ENCODE data around the gene DAGLB. TPM values are rescaled to one million over a fixed set of nuclear protein-coding genes. Genes with fewer than 3 reads are reported as not detected.
"Not testable (repeated sequence)": the region's sequence is repeated elsewhere in the genome, so short reads cannot be mapped to it uniquely, and the experiment has no call there.

Gene DAGLB
- total RNA-seq, 3 donors from 2014 or later = 15.4 to 18.0 (median 17.6) TPM

GRCh38 chr7:6451224-6451705 lies 3.5 kb upstream of the DAGLB start:
- intact Hi-C loops (cut with DNase I; ENCODE audit: low total_unique reads) = no loop called here
- no peak for DNase-seq (ENCODE audit: low spot score in 2 of 2)

GRCh38 chr7:6450591-6450990 lies 2.8 kb upstream of the DAGLB start:
- H3K27me3 ChIP-seq; H3K36me3 ChIP-seq; DNase-seq (ENCODE audit: low spot score in 2 of 2); H3K27ac ChIP-seq; H3K9me3 ChIP-seq; intact Hi-C loops (cut with DNase I; ENCODE audit: low total_unique reads); H3K4me3 ChIP-seq; H3K4me1 ChIP-seq: not testable (repeated sequence)

More at GRCh38 chr7:6451224-6451705, 3.5 kb upstream of the DAGLB start:
- Histone ChIP-seq H3K4me3 (no peak overlapping the region), H3K27ac (no peak overlapping the region), H3K27me3 (no peaks in the 10 kb centered on the region), H3K4me1 (peaks cover 0 to 6% of the 10 kb centered on the region in 2 donors), H3K9me3 (no peaks in the 10 kb centered on the region), H3K36me3 (no peaks in the 10 kb centered on the region)
- TF ChIP-seq CTCF (IDR thresholded peaks at IDR 0.05) (no peak), POLR2AphosphoS5 (IDR thresholded peaks at IDR 0.05) (no peak), POLR2A (IDR thresholded peaks at IDR 0.05) (no peak)

- H3K4me3 ChIP-seq; H3K27ac ChIP-seq; H3K27me3 ChIP-seq; intact Hi-C loops (cut with DNase I; ENCODE audit: low total_unique reads); H3K4me1 ChIP-seq; DNase-seq (ENCODE audit: low spot score in 2 of 2); H3K36me3 ChIP-seq; H3K9me3 ChIP-seq: not testable (repeated sequence)
Measured at GRCh38 chr7:6449884-6450283, 2.1 kb upstream of the DAGLB start.

GRCh38 chr7:6448943-6449543 lies 1.3 kb upstream of the DAGLB start:
- H3K27ac ChIP-seq = peak overlapping the region; percentile 64 to 83
- intact Hi-C loops (cut with DNase I; ENCODE audit: low total_unique reads) = no loop called here
- no peak for TF ChIP-seq POLR2AphosphoS5 (IDR thresholded peaks at IDR 0.05)
- no peak for TF ChIP-seq CTCF (IDR thresholded peaks at IDR 0.05)
- no peak for TF ChIP-seq POLR2A (IDR thresholded peaks at IDR 0.05)

DNA sequence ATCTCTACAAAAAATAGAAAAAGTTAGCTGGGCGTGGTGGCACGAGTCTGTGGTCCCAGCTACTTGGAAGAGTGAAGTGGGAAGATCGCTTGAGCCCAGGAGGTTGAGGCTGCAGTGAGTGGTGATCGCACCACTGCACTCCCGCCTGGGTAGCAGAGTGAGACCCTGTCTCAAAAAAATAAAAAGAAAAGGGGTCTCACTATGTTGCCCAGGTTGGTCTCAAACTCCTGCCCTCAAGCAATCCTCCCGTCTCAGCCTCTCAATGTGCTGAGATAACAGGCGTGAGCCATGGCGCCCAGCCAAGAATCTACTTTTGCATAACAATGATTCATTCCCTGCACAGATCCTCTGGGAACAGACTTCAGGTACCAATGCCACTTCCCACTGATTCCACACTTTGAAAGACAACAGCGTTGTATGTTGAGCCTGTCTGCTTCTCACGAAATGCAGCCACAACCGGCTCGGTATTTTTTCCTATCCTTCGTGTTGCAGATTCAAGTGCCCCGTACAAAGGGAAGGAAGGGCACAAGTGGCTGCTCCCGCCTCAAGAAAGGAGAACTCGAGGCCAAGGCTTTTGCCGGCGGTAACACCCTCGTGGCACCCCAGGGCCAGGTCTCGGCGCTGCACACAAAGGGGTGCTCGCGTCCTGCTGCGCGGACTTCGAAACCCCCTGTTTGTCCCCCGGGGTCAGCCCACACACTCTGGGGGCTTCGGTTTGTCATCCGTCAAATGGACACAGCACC lies 745 bp downstream of the DAGLB start:
- peak overlapping the region; percentile 83 to 97 (median 88) for H3K4me3 ChIP-seq
- no peaks in the 10 kb centered on the region for H3K9me3 ChIP-seq
- DNase-seq (ENCODE audit: low spot score in 2 of 2) = peak; percentile 58 to 74
- H3K27me3 ChIP-seq = no peaks in the 10 kb centered on the region
- H3K36me3 ChIP-seq = peaks cover 4% of the 10 kb centered on the region
- peaks cover 0 to 6% of the 10 kb centered on the region in 2 donors for H3K4me1 ChIP-seq
- H3K27ac ChIP-seq = peak overlapping the region; percentile 83 to 92
- intact Hi-C loops (cut with DNase I; ENCODE audit: low total_unique reads) = no loop called here
- TF ChIP-seq POLR2AphosphoS5 (IDR thresholded peaks at IDR 0.05) (peak in 1 of 3 donors; percentile 19), CTCF (IDR thresholded peaks at IDR 0.05) (no peak), POLR2A (IDR thresholded peaks at IDR 0.05) (no peak)

More at GRCh38 chr7:6448943-6449543, 1.3 kb upstream of the DAGLB start:
- peaks cover 0 to 6% of the 10 kb centered on the region in 2 donors for H3K4me1 ChIP-seq
- H3K36me3 ChIP-seq = no peaks in the 10 kb centered on the region
- H3K4me3 ChIP-seq = no peak overlapping the region
- H3K27me3 ChIP-seq = no peaks in the 10 kb centered on the region
- DNase-seq (ENCODE audit: low spot score in 2 of 2) = no peak
- H3K9me3 ChIP-seq = no peaks in the 10 kb centered on the region
